ENCODE data around the gene MVB12B.
A peak's percentile ranks its signal among the peaks of the same experiment; 100 is the strongest.

MVB12B gene

DNA sequence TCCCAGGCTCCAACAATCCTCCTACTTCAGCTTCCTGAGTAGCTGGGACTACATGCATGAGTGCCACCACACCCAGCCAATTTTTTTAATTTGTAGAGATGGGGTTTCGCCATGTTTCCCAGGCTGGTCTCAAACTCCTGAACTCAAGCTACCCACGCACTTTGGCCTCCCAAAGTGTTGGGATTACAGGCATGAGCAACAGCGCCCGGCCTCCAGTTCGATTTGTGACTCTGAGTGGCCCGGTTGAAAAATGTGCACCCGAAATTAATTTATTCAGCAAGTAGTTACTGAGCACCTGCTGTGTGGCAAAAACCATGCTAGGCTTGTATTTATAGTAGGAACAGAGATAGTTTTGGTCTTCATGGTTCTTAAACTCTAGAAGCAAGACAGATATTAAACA lies 58.3 kb downstream of the MVB12B start:
- H3K4ac ChIP-seq (ENCODE audit: low read depth, low read length): no peak overlapping the region
- no peak overlapping the region for H3K4me2 ChIP-seq (ENCODE audit: low read length)
- H3K9me3 ChIP-seq (ENCODE audit: insufficient read depth, low read depth, low read length): no peaks in the 10 kb centered on the region
- H2BK120ac ChIP-seq (ENCODE audit: insufficient read depth, low read length, poor library complexity): no peak overlapping the region
- no peak overlapping the region for H2BK5ac ChIP-seq (ENCODE audit: low read depth, low read length, poor library complexity)
- peaks cover 7 to 10% of the 10 kb centered on the region in 2 experiments for H3K4me1 ChIP-seq (ENCODE audit: control insufficient read depth in 1 of 2, insufficient read depth in 2 of 2, low read length in 2 of 2)
- H2AK5ac ChIP-seq (ENCODE audit: low read length): no peak overlapping the region
- no peak overlapping the region for H3K14ac ChIP-seq (ENCODE audit: low read length)
- no peak overlapping the region for H2BK12ac ChIP-seq (ENCODE audit: low read length)
- H2AFZ ChIP-seq (ENCODE audit: insufficient read depth, low read length, poor library complexity): no peak overlapping the region
- peaks cover 4% of the 10 kb centered on the region for H3K79me1 ChIP-seq (ENCODE audit: low read length)
- no peak for DNase-seq
- no peak overlapping the region for H4K8ac ChIP-seq (ENCODE audit: low read depth, low read length)
- no peaks in the 10 kb centered on the region for H3K27me3 ChIP-seq (ENCODE audit: insufficient read depth, low read length)
- WGBS (ENCODE audit: extremely low coverage, insufficient coverage, insufficient read length): no CpG with 5 or more reads among the region's 7 CpGs
- no peak overlapping the region for H3K18ac ChIP-seq (ENCODE audit: low read length)
- H3K23ac ChIP-seq (ENCODE audit: low read length): no peak overlapping the region
- H4K12ac ChIP-seq (ENCODE audit: low read depth, low read length): no peak overlapping the region
- H3K79me2 ChIP-seq (ENCODE audit: control insufficient read depth, insufficient read depth, low read length, poor library complexity): no peaks in the 10 kb centered on the region
- no peak overlapping the region for H3K9ac ChIP-seq (ENCODE audit: low read length)
- H3K27ac ChIP-seq (ENCODE audit: low read depth, low read length): no peak overlapping the region
- H3K4me3 ChIP-seq (ENCODE audit: low read depth, low read length): no peak overlapping the region
- H4K91ac ChIP-seq (ENCODE audit: low read depth, low read length): no peak overlapping the region
- H3K36me3 ChIP-seq (ENCODE audit: control insufficient read depth in 1 of 2, insufficient read depth in 2 of 2, low read length in 2 of 2): peaks cover 1 to 9% of the 10 kb centered on the region in 2 experiments

DNA sequence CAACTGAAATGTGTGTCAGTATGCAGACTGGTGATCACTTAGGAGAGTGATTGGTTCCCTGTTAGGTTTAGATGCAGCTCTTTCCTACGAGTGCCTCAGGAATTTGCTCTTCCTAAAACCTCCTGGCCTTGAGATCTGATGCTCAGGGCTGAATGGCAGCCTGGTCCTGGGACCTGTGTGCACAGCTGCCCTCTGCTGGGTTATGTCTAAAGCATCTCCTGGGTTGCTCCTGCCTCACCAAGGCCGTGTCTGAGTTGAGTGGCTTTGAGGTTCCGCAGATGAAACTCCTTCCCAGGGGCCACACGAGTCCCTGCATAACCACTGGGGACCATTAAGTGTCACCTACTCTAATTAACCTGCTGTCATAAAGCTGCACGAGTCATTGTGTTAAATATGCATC lies 59.5 kb downstream of the MVB12B start:
- no peak overlapping the region for H3K4me3 ChIP-seq (ENCODE audit: low read depth, low read length)
- H3K27me3 ChIP-seq (ENCODE audit: insufficient read depth, low read length): no peaks in the 10 kb centered on the region
- H3K4me2 ChIP-seq (ENCODE audit: low read length): no peak overlapping the region
- H2BK12ac ChIP-seq (ENCODE audit: low read length): no peak overlapping the region
- no peak overlapping the region for H3K4ac ChIP-seq (ENCODE audit: low read depth, low read length)
- no peaks in the 10 kb centered on the region for H3K79me2 ChIP-seq (ENCODE audit: control insufficient read depth, insufficient read depth, low read length, poor library complexity)
- no peak overlapping the region for H2BK120ac ChIP-seq (ENCODE audit: insufficient read depth, low read length, poor library complexity)
- no peak overlapping the region for H2AFZ ChIP-seq (ENCODE audit: insufficient read depth, low read length, poor library complexity)
- no peak overlapping the region for H2AK5ac ChIP-seq (ENCODE audit: low read length)
- peak in 1 of 2 donors; percentile 54 for DNase-seq
- no peak overlapping the region for H3K18ac ChIP-seq (ENCODE audit: low read length)
- no peaks in the 10 kb centered on the region for H3K79me1 ChIP-seq (ENCODE audit: low read length)
- peaks cover 1 to 9% of the 10 kb centered on the region in 2 experiments for H3K36me3 ChIP-seq (ENCODE audit: control insufficient read depth in 1 of 2, insufficient read depth in 2 of 2, low read length in 2 of 2)
- no peak overlapping the region for H3K14ac ChIP-seq (ENCODE audit: low read length)
- H3K9ac ChIP-seq (ENCODE audit: low read length): no peak overlapping the region
- H3K9me3 ChIP-seq (ENCODE audit: insufficient read depth, low read depth, low read length): no peaks in the 10 kb centered on the region
- H3K27ac ChIP-seq (ENCODE audit: low read depth, low read length): no peak overlapping the region
- H2BK5ac ChIP-seq (ENCODE audit: low read depth, low read length, poor library complexity): no peak overlapping the region
- H3K4me1 ChIP-seq (ENCODE audit: control insufficient read depth in 1 of 2, insufficient read depth in 2 of 2, low read length in 2 of 2): peaks cover 1 to 2% of the 10 kb centered on the region in 2 experiments
- H4K12ac ChIP-seq (ENCODE audit: low read depth, low read length): no peak overlapping the region
- no peak overlapping the region for H4K91ac ChIP-seq (ENCODE audit: low read depth, low read length)
- no peak overlapping the region for H3K23ac ChIP-seq (ENCODE audit: low read length)
- H4K8ac ChIP-seq (ENCODE audit: low read depth, low read length): no peak overlapping the region
- no CpG with 5 or more reads among the region's 5 CpGs for WGBS (ENCODE audit: extremely low coverage, insufficient coverage, insufficient read length)

- Histone ChIP-seq H3K79me1 (ENCODE audit: low read length) (no peaks in the 10 kb centered on the region), H2BK12ac (ENCODE audit: low read length) (no peak overlapping the region), H3K9me3 (ENCODE audit: insufficient read depth, low read depth, low read length) (no peaks in the 10 kb centered on the region), H4K8ac (ENCODE audit: low read depth, low read length) (no peak overlapping the region), H3K79me2 (ENCODE audit: control insufficient read depth, insufficient read depth, low read length, poor library complexity) (no peaks in the 10 kb centered on the region), H2BK5ac (ENCODE audit: low read depth, low read length, poor library complexity) (no peak overlapping the region), H2AFZ (ENCODE audit: insufficient read depth, low read length, poor library complexity) (no peak overlapping the region), H3K4me1 (ENCODE audit: control insufficient read depth in 1 of 2, insufficient read depth in 2 of 2, low read length in 2 of 2) (peaks cover 0 to 1% of the 10 kb centered on the region in 2 experiments), H3K18ac (ENCODE audit: low read length) (no peak overlapping the region), H2BK120ac (ENCODE audit: insufficient read depth, low read length, poor library complexity) (no peak overlapping the region), H4K12ac (ENCODE audit: low read depth, low read length) (no peak overlapping the region), H3K27me3 (ENCODE audit: insufficient read depth, low read length) (no peaks in the 10 kb centered on the region), H3K4me3 (ENCODE audit: low read depth, low read length) (no peak overlapping the region), H3K27ac (ENCODE audit: low read depth, low read length) (no peak overlapping the region), H3K4ac (ENCODE audit: low read depth, low read length) (no peak overlapping the region), H3K36me3 (ENCODE audit: control insufficient read depth in 1 of 2, insufficient read depth in 2 of 2, low read length in 2 of 2) (peaks cover 1 to 9% of the 10 kb centered on the region in 2 experiments), H3K4me2 (ENCODE audit: low read length) (no peak overlapping the region), H4K91ac (ENCODE audit: low read depth, low read length) (no peak overlapping the region), H3K14ac (ENCODE audit: low read length) (no peak overlapping the region), H2AK5ac (ENCODE audit: low read length) (no peak overlapping the region), H3K23ac (ENCODE audit: low read length) (no peak overlapping the region), H3K9ac (ENCODE audit: low read length) (no peak overlapping the region)
- DNase-seq: no peak
- no CpG with 5 or more reads among the region's 6 CpGs for WGBS (ENCODE audit: extremely low coverage, insufficient coverage, insufficient read length)
Measured at GRCh38 chr9:126386776-126387175, 60.1 kb downstream of the MVB12B start.

GRCh38 chr9:126388964-126389708 lies 62.5 kb downstream of the MVB12B start:
- Histone ChIP-seq H2BK120ac (ENCODE audit: insufficient read depth, low read length, poor library complexity) (no peak overlapping the region), H2BK5ac (ENCODE audit: low read depth, low read length, poor library complexity) (no peak overlapping the region), H3K4ac (ENCODE audit: low read depth, low read length) (no peak overlapping the region), H3K23ac (ENCODE audit: low read length) (no peak overlapping the region), H4K8ac (ENCODE audit: low read depth, low read length) (no peak overlapping the region), H4K12ac (ENCODE audit: low read depth, low read length) (no peak overlapping the region), H2BK12ac (ENCODE audit: low read length) (no peak overlapping the region), H2AK5ac (ENCODE audit: low read length) (no peak overlapping the region), H3K27me3 (ENCODE audit: insufficient read depth, low read length) (no peaks in the 10 kb centered on the region), H3K4me3 (ENCODE audit: low read depth, low read length) (no peak overlapping the region), H3K9me3 (ENCODE audit: insufficient read depth, low read depth, low read length) (no peaks in the 10 kb centered on the region), H3K4me1 (ENCODE audit: control insufficient read depth in 1 of 2, insufficient read depth in 2 of 2, low read length in 2 of 2) (peaks cover 1 to 4% of the 10 kb centered on the region in 2 experiments), H3K36me3 (ENCODE audit: control insufficient read depth in 1 of 2, insufficient read depth in 2 of 2, low read length in 2 of 2) (peaks cover 18 to 28% of the 10 kb centered on the region in 2 experiments), H3K79me2 (ENCODE audit: control insufficient read depth, insufficient read depth, low read length, poor library complexity) (no peaks in the 10 kb centered on the region), H3K14ac (ENCODE audit: low read length) (no peak overlapping the region), H3K18ac (ENCODE audit: low read length) (no peak overlapping the region), H3K9ac (ENCODE audit: low read length) (no peak overlapping the region), H3K79me1 (ENCODE audit: low read length) (no peaks in the 10 kb centered on the region), H2AFZ (ENCODE audit: insufficient read depth, low read length, poor library complexity) (no peak overlapping the region), H3K4me2 (ENCODE audit: low read length) (no peak overlapping the region), H4K91ac (ENCODE audit: low read depth, low read length) (no peak overlapping the region), H3K27ac (ENCODE audit: low read depth, low read length) (no peak overlapping the region)
- no peak for DNase-seq
- no CpG with 5 or more reads among the region's 8 CpGs for WGBS (ENCODE audit: extremely low coverage, insufficient coverage, insufficient read length)
